HK-2 (cell line): Measurements from ENCODE around the gene GRM5.
A peak's percentile ranks its signal among the peaks of the same experiment; 100 is the strongest.
"Not testable (repeated sequence)": the region's sequence is repeated elsewhere in the genome, so short reads cannot be mapped to it uniquely, and the experiment has no call there.

Experiments
- DNase-seq: peaks from one replicate; pipeline ENCODE4 v3.0.0-alpha.2; 2018; ENCODE audit not compliant: unreplicated experiment

Gene GRM5

GRCh38 chr11:88538098-88538497 is 527.7 kb downstream of the GRM5 start:
- DNase-seq, result no peak

- DNase-seq, result no peak
Observed at GRCh38 chr11:88537613-88538012, 528.2 kb downstream of the GRM5 start.

- no peak for DNase-seq
Observed at GRCh38 chr11:88536616-88537265, 529.0 kb downstream of the GRM5 start.

- DNase-seq, result no peak
Observed at GRCh38 chr11:88535916-88536547, 529.8 kb downstream of the GRM5 start.

- no peak for DNase-seq
Observed at GRCh38 chr11:88535266-88535665, 530.5 kb downstream of the GRM5 start.

GRCh38 chr11:88534706-88535105 is 531.1 kb downstream of the GRM5 start:
- not testable (repeated sequence) for DNase-seq

GRCh38 chr11:88534185-88534584 is 531.6 kb downstream of the GRM5 start:
- DNase-seq, result no peak

GRCh38 chr11:88533001-88533400 is 532.8 kb downstream of the GRM5 start:
- no peak for DNase-seq

- no peak for DNase-seq
Observed at GRCh38 chr11:88531831-88532230, 534.0 kb downstream of the GRM5 start.

- DNase-seq, result no peak
Observed at GRCh38 chr11:88529426-88529825, 536.4 kb downstream of the GRM5 start.

- DNase-seq, result no peak
Observed at GRCh38 chr11:88523386-88524071, 542.3 kb downstream of the GRM5 start.

GRCh38 chr11:88522624-88523385 is 543.0 kb downstream of the GRM5 start:
- no peak for DNase-seq

- DNase-seq, result no peak
Observed at GRCh38 chr11:88521799-88522201, 544.0 kb downstream of the GRM5 start.

- DNase-seq, result no peak
Observed at GRCh38 chr11:88521399-88521798, 544.4 kb downstream of the GRM5 start.

GRCh38 chr11:88520391-88520790 is 545.4 kb downstream of the GRM5 start:
- no peak for DNase-seq

GRCh38 chr11:88515002-88515401 is 550.8 kb downstream of the GRM5 start:
- no peak for DNase-seq

GRCh38 chr11:88511006-88511405 is 554.8 kb downstream of the GRM5 start:
- DNase-seq, result no peak

- peak; percentile 64 for DNase-seq
Observed at GRCh38 chr11:88508759-88509581, 556.8 kb downstream of the GRM5 start.

GRCh38 chr11:88508418-88508758 is 557.4 kb downstream of the GRM5 start:
- DNase-seq, result peak; percentile 24

- DNase-seq, result no peak
Observed at GRCh38 chr11:88507771-88508417, 557.9 kb downstream of the GRM5 start.

GRCh38 chr11:88501541-88501940 is 564.2 kb downstream of the GRM5 start:
- DNase-seq, result no peak
